HTR-8/SVneo (cell line): Measurements from ENCODE around the gene ZNF862.

Source experiments
- DNase-seq: peaks from one replicate; pipeline ENCODE4 v3.0.0; 2011; ENCODE audit warnings: low spot score, mixed read lengths; ENCODE audit not compliant: insufficient read length
- FAIRE-seq: peaks from 2 replicates; lab custom pipeline; 2011; peaks lifted over from hg19 to GRCh38; lab: Jason Lieb, UNC

ZNF862 gene

DNA sequence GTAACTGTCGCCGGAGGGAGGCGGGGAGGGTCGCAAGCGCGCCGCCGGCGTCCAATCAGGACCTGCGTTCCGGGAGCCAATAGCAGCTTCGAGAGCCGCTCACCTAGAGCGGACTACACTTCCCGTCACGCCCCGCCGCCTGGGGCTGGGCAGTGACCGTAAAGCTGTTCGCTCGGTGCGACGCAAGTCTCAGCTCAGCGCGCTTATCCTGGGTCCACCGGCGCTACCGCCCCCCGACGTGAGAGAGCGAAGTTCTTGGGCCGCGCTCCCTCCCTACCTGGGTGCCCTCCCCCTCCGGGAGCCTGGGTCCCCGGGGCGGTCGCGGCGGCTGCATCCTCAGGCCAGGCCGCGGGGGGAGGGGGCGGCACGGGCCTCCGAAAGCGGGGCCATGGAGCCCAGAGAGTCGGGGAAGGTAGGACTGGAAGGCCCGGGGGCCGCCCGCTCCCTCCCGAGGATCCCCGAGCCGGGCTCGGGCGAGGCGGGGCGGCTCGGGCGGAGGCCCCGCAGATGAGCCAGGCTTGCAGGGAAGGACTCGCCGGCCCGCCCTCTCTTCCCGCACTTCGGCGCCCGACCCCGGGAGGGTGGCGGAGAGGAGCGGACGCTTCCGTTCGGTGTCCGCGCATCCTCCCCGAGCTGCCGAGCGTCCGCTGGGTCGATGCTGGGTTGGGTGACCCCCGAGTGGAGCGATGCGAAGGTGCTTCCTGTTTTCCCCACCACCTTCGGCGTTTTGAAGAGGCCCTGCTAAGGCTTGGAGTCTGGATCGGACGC is at the start of gene ZNF862:
Gene ZNF862 (plus strand): TSS at position 152 of the 768 bp plus-strand sequence. CDS start 237 bp downstream, at position 389.
- peak; percentile 95 for DNase-seq
- peak; percentile 86 for FAIRE-seq

DNA sequence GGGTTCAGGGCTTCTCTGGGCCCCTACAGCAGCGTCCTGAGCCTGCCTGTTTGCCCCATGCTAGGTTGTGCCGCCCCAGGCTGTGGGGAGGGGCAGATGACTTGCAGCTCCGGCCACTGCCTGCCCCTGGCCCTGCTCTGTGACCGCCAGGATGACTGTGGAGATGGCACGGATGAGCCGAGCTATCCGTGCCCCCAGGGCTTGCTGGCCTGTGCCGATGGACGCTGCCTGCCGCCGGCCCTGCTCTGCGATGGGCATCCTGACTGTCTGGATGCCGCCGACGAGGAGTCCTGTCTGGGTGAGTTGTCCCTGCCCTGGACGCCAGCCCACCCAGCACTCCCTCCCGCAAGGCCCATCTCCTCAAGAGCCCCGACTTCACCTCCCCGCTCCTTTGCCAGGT is 49.1 kb upstream of the ZNF862 start:
- FAIRE-seq, result no peak
- no peak for DNase-seq

DNA sequence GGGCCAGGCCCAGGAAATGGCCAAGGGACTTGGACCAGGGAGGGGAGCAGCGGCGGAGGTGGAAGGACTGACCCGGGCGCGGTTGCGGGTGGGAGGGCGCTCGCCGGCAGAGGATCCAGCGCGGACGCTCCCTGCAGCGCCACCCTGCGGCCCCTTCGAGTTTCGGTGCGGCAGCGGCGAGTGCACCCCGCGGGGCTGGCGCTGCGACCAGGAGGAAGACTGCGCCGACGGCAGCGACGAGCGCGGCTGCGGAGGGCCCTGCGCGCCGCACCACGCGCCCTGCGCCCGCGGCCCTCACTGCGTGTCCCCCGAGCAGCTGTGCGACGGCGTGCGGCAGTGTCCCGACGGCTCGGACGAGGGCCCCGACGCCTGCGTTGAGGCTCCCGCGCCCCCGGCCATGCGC is 48.0 kb upstream of the ZNF862 start:
- FAIRE-seq (no peak), DNase-seq (no peak)

DNA sequence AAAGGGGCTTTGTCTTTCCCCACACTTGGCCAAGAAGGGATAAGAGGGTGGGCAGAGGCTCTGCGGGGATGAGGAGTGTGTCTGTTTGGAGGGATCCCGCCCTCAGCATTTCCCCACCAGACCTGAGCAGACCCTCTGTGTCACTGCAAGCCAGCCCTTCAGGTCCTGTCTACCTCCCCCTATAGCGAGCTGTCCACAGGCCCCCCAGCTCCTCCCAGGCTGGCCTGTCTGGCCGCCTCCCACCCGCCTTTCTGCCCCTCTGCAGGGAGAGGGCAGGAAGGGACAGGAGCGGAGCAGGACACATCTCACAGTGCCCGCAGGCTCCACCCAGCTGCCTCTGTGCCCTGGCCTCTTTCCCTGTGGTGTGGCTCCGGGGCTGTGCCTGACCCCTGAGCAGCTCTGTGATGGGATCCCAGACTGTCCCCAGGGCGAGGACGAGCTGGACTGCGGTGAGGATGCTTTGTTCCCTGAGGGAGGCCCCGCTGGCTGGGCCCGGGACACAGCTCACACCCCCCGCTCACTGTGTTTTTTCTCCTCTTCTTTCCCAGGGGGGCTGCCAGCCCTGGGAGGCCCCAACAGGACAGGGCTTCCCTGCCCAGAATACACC is 47.3 kb upstream of the ZNF862 start:
- FAIRE-seq (no peak), DNase-seq (no peak)

DNA sequence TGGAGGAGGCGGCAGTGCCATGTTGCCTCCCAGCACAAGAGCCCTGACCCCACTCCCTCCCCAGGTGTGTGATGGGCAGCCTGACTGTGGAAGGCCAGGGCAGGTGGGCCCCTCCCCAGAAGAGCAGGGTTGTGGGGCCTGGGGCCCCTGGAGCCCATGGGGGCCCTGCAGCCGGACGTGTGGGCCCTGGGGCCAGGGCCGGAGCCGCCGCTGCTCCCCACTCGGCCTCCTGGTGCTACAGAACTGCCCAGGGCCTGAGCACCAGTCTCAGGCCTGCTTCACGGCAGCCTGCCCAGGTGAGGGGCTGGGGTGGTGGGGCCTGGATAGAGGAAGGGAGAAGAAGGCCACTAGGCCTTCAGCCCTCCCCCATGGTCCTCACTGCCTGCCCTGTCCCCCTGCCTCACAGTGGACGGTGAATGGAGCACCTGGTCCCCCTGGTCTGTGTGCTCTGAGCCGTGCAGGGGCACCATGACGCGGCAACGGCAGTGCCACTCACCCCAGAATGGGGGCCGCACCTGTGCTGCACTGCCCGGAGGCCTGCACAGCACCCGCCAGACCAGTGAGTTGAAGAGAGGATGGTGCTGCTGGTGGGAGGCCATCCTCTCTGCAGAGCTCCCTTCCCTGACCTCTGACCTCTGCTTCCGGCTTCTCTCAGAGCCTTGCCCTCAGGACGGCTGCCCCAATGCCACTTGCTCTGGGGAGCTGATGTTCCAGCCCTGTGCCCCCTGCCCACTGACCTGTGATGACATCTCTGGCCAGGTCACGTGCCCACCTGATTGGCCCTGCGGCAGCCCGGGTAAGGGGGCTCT is 46.6 kb upstream of the ZNF862 start:
- DNase-seq (no peak), FAIRE-seq (no peak)

DNA sequence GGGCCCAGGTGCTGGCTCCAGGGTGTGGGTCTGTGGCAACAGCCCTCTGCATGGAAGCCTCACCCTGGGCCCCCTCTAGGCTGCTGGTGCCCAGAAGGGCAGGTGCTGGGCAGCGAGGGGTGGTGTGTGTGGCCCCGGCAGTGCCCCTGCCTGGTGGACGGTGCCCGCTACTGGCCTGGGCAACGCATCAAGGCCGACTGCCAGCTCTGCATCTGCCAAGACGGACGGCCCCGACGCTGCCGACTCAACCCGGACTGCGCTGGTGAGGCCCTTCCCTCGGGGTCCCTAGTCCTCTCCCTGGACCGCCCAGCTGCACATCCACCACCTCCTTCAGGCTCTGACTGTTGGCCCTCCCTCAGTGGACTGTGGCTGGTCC is 46.0 kb upstream of the ZNF862 start:
- no peak for FAIRE-seq
- DNase-seq, result no peak

DNA sequence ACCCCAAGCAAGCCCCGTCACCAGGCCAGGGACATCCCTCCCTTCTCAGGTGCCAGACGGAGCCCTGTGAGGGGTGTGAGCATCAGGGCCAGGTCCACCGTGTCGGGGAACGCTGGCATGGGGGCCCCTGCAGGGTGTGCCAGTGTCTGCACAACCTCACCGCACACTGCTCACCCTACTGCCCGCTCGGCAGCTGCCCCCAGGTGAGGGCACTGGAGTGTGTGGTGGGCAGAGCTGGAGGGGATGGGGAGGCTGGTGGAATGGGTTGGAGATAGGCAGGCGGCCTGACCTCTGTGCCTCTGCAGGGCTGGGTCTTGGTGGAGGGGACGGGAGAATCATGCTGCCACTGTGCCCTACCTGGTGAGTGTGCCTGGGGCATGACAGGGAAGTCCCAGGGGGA is 44.9 kb upstream of the ZNF862 start:
- DNase-seq, result no peak
- no peak for FAIRE-seq

DNA sequence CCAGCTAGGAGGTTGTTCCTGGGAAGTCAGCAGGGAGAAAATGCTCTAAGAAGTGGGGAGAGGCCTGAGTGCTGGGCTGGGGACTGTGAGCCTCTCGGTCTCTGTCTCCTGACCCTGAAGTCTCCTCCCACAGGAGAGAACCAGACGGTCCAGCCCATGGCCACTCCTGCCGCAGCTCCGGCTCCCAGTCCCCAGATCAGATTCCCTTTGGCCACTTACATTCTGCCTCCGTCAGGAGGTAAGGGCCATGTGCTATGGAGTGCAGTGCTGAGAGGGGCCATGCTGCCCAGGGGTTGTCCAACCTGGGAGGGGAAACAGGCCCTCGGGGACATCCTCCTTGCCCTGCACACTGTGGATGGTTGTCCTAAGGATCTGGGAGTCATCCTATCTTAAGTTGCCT is 43.5 kb upstream of the ZNF862 start:
- DNase-seq (no peak), FAIRE-seq (no peak)

DNA sequence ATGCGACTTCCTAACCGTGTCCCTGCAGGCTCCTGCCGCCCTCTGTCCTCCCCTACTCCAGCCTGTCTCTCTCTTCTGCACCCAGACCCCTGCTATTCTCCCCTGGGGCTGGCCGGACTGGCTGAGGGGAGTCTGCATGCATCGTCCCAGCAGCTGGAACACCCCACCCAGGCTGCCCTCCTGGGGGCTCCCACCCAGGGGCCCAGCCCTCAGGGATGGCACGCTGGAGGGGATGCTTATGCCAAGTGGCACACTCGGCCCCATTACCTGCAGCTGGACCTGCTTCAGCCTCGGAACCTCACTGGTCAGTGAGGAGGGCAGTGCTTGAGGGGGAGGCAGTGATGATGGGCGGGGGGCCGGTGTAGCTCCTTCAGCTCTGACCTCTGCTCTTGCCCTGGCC is 43.0 kb upstream of the ZNF862 start:
- FAIRE-seq (no peak), DNase-seq (no peak)

DNA sequence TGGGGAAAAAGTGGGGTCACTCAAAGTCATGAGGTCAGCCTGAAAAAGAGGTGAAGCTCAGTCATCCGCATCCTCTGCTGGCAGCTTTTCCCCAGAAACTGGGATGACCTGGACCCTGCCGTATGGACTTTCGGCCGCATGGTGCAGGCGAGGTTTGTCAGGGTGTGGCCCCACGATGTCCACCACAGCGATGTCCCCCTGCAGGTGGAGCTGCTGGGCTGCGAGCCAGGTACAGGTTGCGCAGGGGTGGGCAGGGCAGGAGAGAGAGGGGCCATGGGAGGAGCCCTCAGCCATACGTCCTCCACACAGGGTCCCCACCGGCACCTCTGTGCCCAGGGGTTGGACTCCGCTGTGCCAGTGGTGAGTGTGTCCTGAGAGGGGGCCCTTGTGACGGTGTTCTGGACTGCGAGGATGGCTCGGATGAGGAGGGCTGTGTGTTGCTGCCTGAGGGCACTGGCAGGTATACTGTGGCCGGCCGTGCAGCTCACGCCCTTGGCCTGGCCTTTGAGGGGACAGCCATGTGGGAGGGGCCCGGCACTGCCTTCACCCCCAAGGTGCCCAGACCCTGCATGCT is 41.8 kb upstream of the ZNF862 start:
- FAIRE-seq, result no peak
- no peak for DNase-seq

DNA sequence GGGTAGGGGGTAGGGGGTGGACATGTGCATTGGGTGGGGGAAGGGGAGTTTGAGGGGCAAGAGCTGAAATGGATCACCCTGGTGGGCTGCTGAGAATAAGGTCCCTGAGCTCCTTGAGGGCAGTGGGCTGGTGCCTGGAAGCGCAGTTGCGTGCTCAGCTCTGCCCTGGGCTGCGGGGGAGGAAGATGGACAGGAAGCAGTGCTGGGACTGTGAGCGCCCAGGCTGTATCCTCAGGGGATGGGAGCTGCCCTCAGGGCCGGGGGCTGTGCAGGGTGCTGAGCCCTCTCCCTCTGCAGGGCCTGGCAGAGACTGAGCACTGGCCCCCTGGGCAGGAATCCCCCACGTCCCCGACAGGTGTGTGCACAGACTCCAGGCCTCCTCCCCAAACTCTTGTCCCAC is 40.4 kb upstream of the ZNF862 start:
- FAIRE-seq, result no peak
- no peak for DNase-seq

DNA sequence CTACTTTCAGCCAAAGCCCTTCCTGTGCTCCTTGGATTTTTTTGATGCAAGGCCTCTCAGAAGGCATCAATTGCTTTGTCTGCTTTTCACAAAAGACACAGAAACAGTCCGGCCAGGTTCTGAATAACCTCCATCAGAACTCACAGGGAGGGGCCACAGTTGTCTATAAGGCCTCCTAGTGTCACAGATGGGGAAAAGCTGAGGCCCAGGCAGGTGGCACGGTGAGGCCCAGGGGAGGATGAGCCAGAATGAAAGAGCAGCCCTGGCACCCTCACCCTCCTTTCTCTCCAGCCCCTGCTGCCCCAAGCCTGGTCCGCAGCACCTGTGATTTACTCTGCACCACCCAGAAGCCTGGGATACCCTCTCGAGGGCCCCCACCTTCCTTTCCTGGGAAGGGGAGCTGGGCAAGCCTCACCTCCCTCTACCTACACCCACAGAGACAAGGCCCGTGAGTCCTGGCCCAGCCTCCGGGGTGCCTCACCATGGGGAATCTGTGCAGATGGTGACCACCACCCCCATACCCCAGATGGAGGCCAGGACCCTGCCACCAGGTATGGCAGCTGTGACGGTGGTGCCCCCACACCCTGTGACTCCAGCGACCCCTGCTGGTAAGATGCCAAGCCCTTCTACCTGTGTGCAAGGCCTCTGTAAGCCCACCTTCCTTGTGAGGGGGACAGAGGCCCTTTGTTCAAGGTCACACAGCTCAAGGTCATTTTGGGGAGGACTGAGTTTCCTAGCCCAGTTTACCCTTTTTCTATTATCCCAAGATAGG is 38.6 kb upstream of the ZNF862 start:
- DNase-seq, result peak; percentile 25
- no peak for FAIRE-seq

DNA sequence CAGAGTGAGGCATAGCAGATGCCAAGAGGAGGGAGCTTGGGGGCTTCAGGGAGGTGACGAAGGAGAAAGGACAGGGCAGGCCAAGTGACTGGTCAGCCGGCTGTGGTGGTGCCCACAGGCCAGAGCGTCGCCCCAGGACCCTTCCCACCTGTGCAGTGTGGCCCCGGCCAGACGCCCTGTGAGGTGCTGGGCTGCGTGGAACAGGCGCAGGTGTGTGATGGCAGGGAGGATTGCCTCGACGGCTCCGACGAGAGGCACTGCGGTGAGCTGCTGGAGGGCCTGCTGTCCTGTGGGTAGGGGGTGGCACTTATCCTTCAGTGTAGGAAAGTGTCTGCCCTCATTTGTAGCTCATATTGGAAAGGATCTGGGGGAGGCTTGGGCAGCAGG is 38.0 kb upstream of the ZNF862 start:
- no peak for DNase-seq
- FAIRE-seq, result no peak

DNA sequence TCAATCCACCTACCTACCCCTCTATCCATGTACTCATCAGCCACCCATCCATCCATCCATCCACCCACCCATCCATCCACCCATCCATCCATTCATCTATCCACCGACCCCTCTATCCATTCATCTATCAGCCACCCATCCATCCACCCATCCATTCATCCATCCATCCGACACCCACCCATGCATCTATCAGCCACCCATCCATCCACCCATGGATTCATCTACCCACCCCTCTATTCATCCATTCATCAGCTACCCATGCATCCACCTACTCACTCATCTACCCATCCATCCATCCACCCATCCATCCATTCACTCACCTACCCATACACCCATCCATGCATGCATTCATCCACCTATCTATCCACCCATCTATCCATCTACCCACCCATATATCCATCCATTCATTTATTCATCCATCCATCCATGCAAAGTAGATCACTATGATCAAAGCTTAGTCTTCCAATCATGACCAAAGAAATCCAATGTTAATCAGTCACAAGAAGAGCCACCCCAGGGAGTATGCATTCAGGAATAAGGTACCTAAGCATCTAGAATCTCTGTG is 37.1 kb upstream of the ZNF862 start:
- FAIRE-seq (no peak), DNase-seq (no peak)

DNA sequence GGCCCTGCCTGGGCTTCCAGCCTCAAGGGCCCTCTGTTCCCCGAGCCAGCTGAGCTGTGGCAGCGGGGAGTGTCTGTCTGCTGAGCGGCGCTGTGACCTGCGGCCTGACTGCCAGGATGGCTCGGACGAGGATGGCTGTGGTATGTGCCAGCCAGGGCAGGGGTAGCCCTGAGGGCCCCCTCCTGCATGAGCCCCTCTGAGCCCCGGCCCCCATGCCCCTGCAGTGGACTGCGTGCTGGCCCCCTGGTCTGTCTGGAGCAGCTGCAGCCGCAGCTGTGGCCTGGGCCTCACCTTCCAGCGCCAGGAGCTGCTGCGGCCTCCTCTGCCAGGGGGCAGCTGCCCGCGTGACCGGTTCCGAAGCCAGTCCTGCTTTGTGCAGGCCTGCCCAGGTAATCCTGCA is 36.4 kb upstream of the ZNF862 start:
- FAIRE-seq (no peak), DNase-seq (no peak)

DNA sequence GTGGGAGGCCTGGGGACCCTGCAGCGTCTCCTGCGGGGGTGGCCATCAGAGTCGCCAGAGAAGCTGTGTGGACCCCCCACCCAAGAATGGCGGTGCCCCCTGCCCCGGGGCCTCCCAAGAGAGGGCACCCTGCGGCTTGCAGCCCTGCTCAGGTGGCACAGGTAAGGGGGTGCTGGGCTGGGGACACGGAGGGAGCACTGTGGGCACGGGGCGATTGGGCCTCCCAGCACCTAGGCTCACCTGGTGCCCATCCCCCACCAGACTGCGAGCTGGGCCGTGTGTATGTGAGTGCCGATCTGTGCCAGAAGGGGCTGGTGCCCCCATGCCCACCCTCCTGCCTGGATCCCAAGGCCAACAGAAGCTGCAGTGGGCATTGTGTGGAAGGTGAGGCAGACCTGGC is 35.2 kb upstream of the ZNF862 start:
- DNase-seq (no peak), FAIRE-seq (no peak)

DNA sequence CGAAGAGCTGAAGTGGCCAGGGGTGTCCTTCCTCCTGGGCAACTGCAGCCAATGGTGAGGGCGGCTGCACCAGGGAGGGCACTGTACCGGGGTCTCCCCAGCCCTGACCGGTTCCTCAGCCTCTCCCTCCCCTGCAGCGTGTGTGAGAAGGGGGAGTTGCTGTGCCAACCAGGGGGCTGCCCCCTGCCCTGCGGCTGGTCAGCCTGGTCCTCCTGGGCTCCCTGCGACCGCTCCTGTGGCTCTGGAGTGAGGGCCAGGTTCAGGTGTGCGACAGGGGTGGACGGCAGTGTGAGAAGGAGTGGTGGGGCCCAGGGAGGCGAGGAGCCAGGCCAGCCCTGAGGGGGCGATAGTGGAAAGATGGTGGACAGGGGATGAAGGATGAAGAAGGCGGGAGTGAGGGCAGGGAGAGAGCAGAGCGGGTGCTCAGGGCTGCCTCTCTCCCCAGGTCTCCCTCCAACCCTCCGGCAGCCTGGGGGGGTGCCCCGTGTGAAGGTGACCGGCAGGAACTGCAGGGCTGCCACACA is 34.6 kb upstream of the ZNF862 start:
- no peak for FAIRE-seq
- no peak for DNase-seq

DNA sequence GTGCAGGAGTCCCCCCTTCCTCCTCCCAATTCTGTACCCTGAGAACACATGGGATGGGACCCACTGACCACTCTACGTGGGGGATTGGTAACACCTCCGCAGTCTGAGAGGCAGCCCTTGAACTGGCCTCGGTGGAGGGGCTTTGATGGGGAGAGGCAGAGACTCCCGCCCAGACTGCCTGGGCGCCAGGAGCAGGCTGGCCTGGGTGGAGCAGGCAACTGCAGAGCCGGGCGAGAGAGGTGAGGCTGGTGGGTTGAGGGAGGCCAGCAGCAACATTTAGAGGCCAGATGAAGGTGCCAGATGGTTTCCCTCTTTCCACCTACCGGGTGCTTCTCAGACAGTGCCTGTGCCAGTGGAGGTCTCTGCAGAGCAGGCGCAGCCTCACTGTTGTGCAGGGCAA is 34.1 kb upstream of the ZNF862 start:
- DNase-seq (no peak), FAIRE-seq (no peak)

DNA sequence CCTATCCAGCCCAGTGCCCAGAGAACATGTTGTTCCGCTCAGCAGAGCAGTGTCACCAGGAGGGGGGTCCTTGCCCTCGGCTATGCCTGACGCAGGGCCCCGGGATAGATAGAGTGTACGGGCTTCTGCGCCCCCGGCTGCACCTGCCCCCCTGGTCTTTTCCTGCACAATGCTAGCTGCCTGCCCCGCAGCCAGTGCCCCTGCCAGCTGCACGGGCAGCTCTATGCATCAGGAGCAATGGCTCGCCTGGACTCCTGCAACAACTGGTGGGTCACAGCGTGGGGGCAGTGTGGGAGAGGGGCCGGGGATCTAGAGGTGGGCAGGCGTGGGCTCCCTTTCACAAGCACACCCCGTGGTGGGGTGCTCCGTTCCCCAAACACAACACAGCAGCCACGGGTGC is 31.4 kb upstream of the ZNF862 start:
- FAIRE-seq, result no peak

DNA sequence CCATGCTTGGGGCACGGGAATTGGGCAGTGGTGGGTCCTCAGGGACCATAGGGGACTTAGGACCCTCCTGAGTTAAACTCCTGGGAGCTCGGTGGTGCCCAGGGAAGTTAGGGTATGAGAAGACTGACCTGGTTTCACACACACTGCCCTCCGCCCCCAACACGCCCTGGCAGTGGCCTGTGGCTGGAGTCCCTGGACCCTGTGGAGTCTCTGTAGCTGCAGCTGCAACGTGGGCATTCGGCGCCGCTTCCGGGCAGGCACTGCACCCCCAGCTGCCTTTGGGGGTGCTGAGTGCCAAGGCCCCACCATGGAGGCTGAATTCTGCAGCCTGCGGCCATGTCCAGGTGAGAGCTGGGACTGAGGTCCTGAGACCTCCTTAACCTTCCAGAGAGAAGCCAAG is 29.9 kb upstream of the ZNF862 start:
- FAIRE-seq, result no peak
- no peak for DNase-seq

More for the DNA sequence above, 31.4 kb upstream of the ZNF862 start:
- no peak for DNase-seq
